Measurements from ENCODE around the gene ANKRD42.

GRCh38 chr11:83219095-83219494 lies 25.6 kb downstream of the ANKRD42 start:
- TF ChIP-seq SP1 (IDR thresholded peaks at IDR 0.05; ENCODE audit: low read depth, low read length) (no peak), EP300 (IDR thresholded peaks at IDR 0.05; ENCODE audit: borderline replicate concordance in 1 of 2, low read depth in 2 of 2, low read length in 2 of 2) (no peak), CEBPB (IDR thresholded peaks at IDR 0.05; ENCODE audit: low read depth, low read length) (no peak), POLR2A (IDR thresholded peaks at IDR 0.05; ENCODE audit: control extremely low read depth in 1 of 2, low read depth in 2 of 2, low read length in 2 of 2) (no peak), EZH2 (IDR thresholded peaks at IDR 0.05; ENCODE audit: low read depth, low read length, severe bottlenecking) (no peak), POLR2AphosphoS5 (IDR thresholded peaks at IDR 0.05; ENCODE audit: low read depth, low read length) (no peak), CHD2 (IDR thresholded peaks at IDR 0.05; ENCODE audit: low read length) (no peak), ATF3 (IDR thresholded peaks at IDR 0.05; ENCODE audit: insufficient read depth, low read depth, low read length) (no peak), MAFK (IDR thresholded peaks at IDR 0.05; ENCODE audit: low read depth, low read length) (no peak)

All from H1 (cell line).